ENCODE measurements around the gene DGKI.

GRCh38 chr7:137476937-137477336 lies 369.8 kb downstream of the DGKI start:
- TF ChIP-seq CTCF (conservative IDR thresholded peaks at IDR 0.05; ENCODE audit: low read depth, low read length) (no peak), EZH2 (IDR thresholded peaks at IDR 0.05; ENCODE audit: borderline replicate concordance, low read depth, low read length, poor library complexity, severe bottlenecking) (no peak)
